ENCODE data around the gene KIAA0586. TPM values are rescaled to one million over a fixed set of nuclear protein-coding genes. Genes with fewer than 3 reads are reported as not detected.

The KIAA0586 gene
- total RNA-seq, 2 donors from 2014 or later, result 8.9 to 11.9 TPM

- DNase-seq (ENCODE audit: low spot score), result no peak
- H3K36me3 ChIP-seq, result no peaks in the 10 kb centered on the region
- H3K9me3 ChIP-seq, result no peaks in the 10 kb centered on the region
- no peak for TF ChIP-seq CTCF (IDR thresholded peaks at IDR 0.05)
- no peaks in the 10 kb centered on the region for H3K27me3 ChIP-seq
- H3K4me1 ChIP-seq, result peaks cover 0 to 10% of the 10 kb centered on the region in 2 donors
- H3K4me3 ChIP-seq, result no peak overlapping the region
- H3K27ac ChIP-seq, result no peak overlapping the region
Observed at GRCh38 chr14:58398495-58398894, 29.0 kb upstream of the KIAA0586 start.

- H3K27ac ChIP-seq, result no peak overlapping the region
- no peak for DNase-seq (ENCODE audit: low spot score)
- H3K27me3 ChIP-seq, result no peaks in the 10 kb centered on the region
- no peaks in the 10 kb centered on the region for H3K9me3 ChIP-seq
- no peaks in the 10 kb centered on the region for H3K36me3 ChIP-seq
- no peak overlapping the region for H3K4me3 ChIP-seq
- no peak for TF ChIP-seq CTCF (IDR thresholded peaks at IDR 0.05)
- peaks cover 0 to 10% of the 10 kb centered on the region in 2 donors for H3K4me1 ChIP-seq
Observed at GRCh38 chr14:58398895-58399294, 28.6 kb upstream of the KIAA0586 start.

- no peak for TF ChIP-seq CTCF (IDR thresholded peaks at IDR 0.05)
- no peak for DNase-seq (ENCODE audit: low spot score)
- no peaks in the 10 kb centered on the region for H3K36me3 ChIP-seq
- H3K4me1 ChIP-seq, result no peaks in the 10 kb centered on the region
- H3K4me3 ChIP-seq, result no peak overlapping the region
- no peak overlapping the region for H3K27ac ChIP-seq
- H3K27me3 ChIP-seq, result no peaks in the 10 kb centered on the region
- H3K9me3 ChIP-seq, result no peaks in the 10 kb centered on the region
Observed at GRCh38 chr14:58401587-58401986, 25.9 kb upstream of the KIAA0586 start.

GRCh38 chr14:58408681-58409215, 18.8 kb upstream of the KIAA0586 start:
- H3K27me3 ChIP-seq, result no peaks in the 10 kb centered on the region
- no peaks in the 10 kb centered on the region for H3K9me3 ChIP-seq
- no peaks in the 10 kb centered on the region for H3K4me1 ChIP-seq
- no peak for DNase-seq (ENCODE audit: low spot score)
- peaks cover 40% of the 10 kb centered on the region for H3K36me3 ChIP-seq
- H3K4me3 ChIP-seq, result no peak overlapping the region
- no peak for TF ChIP-seq CTCF (IDR thresholded peaks at IDR 0.05)
- no peak overlapping the region for H3K27ac ChIP-seq

GRCh38 chr14:58414845-58415244, 12.7 kb upstream of the KIAA0586 start:
- no peak for DNase-seq (ENCODE audit: low spot score)
- Histone ChIP-seq H3K4me1 (peaks cover 0 to 4% of the 10 kb centered on the region in 2 donors), H3K9me3 (no peaks in the 10 kb centered on the region), H3K36me3 (peaks cover 41% of the 10 kb centered on the region), H3K27ac (no peak overlapping the region), H3K4me3 (no peak overlapping the region), H3K27me3 (no peaks in the 10 kb centered on the region)
- TF ChIP-seq CTCF (IDR thresholded peaks at IDR 0.05), result no peak

Data from right atrium auricular region (tissue), 2 donors.